ENCODE results near the gene JARID2.

DNA sequence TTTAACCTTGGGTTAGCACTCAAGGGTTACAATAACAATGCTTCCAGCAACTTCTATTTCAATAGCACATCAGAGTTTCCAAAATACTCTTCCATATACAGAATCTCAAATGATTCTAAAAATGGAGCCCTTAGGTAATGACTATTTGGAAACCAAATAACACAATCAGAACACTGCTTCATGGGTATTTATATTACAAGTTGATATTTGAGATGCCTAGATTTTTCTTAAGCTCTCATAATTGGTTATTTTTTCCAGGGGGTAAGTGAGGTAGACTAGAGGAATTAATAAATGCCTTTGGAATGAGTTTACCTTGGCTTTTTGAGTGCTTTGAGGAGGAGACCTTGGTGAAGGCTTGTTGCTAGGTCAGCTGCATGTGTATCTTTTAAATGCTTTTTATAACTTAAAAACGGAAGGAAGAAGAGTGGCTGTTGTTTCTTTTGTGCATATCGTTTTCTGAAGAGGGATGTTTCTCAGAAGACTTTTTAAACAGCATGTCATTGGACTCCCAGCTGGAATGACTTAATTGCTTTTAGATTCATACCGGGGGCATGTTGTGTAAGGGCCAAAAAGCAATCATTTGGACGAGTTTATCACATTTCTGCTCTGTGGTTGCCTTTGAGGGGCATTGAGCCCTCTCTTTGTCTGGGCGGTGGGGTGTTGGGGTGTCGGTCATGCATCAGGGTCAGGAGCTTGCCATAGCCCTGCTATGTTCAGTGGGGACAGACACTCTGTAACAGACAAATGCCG, 230.9 kb downstream of the JARID2 start:
- no peak for TF ChIP-seq EZH2 (IDR thresholded peaks at IDR 0.05)
- peak; percentile 23; the same call in 1 of the 2 replicates for TF ChIP-seq POLR2AphosphoS5 (IDR thresholded peaks at IDR 0.05; ENCODE audit: borderline replicate concordance, low read depth, low read length)
- TF ChIP-seq FOXP2 (optimal IDR thresholded peaks at IDR 0.05; ENCODE audit: control extremely low read depth, extremely low read length, insufficient read depth): no peak
